Femur (tissue), 1 donor: ENCODE results near the gene TAAR6.
A peak's percentile ranks its signal among the peaks of the same experiment; 100 is the strongest.
"Not testable (repeated sequence)": the region's sequence is repeated elsewhere in the genome, so short reads cannot be mapped to it uniquely, and the experiment has no call there.

Experiments
- DNase-seq: peaks from one replicate; pipeline ENCODE4 v3.0.0-alpha.2; 2017

The TAAR6 gene

DNA sequence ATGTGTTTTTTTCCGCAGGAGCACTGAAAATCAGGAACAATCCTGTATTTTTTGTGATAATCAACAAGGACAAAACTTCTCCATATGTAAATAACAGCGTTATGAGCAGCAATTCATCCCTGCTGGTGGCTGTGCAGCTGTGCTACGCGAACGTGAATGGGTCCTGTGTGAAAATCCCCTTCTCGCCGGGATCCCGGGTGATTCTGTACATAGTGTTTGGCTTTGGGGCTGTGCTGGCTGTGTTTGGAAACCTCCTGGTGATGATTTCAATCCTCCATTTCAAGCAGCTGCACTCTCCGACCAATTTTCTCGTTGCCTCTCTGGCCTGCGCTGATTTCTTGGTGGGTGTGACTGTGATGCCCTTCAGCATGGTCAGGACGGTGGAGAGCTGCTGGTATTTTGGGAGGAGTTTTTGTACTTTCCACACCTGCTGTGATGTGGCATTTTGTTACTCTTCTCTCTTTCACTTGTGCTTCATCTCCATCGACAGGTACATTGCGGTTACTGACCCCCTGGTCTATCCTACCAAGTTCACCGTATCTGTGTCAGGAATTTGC is at the start of gene TAAR6:
Gene TAAR6 (plus strand): TSS at position 102 of the 557 bp plus-strand sequence. CDS start 0 bp downstream, at position 102.
- no peak for DNase-seq

GRCh38 chr6:132520953-132521352 is 49.2 kb upstream of the TAAR6 start:
- no peak for DNase-seq

- DNase-seq: no peak
Measured at GRCh38 chr6:132524646-132525045, 45.5 kb upstream of the TAAR6 start.

DNA sequence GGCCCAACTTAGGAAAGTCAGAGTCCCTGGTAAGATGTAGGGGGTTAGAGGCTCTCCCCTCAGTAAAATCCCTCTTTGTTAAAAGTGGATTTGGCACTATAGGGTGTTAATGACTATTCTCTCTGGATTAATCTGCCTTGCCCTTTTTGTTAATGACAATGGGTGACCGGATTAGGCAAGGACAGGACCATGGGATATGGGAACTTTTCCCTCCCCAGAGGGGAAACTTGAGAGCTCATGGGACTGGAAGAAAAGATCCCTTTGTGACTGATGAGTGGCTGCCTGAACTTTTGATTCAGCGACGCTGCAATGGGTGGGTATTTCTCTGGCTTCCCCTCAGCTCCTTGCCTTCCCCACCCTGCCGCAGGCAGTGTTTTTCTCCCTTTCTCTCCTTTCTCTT is 44.3 kb upstream of the TAAR6 start:
- no peak for DNase-seq

DNA sequence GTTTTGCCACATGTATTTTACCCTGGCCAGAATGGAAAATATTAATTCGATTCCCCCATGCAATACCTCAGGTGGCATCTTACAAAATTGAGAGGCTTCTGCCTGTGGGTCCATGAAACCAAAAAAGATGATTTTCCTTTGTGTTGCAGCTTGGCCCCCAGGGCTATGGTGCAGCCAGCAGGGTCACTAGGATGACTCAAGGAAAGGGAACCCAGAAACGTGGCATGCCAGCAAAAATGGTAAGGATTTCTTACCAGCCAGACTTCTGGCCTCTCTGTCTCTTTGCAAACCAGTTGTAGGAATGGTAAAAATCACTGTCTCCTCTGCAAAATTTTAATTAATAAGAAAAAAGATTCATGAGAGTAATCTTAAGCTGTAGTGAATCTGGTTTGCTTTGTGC is 43.7 kb upstream of the TAAR6 start:
- no peak for DNase-seq

GRCh38 chr6:132527791-132528190 is 42.3 kb upstream of the TAAR6 start:
- DNase-seq: no peak

DNA sequence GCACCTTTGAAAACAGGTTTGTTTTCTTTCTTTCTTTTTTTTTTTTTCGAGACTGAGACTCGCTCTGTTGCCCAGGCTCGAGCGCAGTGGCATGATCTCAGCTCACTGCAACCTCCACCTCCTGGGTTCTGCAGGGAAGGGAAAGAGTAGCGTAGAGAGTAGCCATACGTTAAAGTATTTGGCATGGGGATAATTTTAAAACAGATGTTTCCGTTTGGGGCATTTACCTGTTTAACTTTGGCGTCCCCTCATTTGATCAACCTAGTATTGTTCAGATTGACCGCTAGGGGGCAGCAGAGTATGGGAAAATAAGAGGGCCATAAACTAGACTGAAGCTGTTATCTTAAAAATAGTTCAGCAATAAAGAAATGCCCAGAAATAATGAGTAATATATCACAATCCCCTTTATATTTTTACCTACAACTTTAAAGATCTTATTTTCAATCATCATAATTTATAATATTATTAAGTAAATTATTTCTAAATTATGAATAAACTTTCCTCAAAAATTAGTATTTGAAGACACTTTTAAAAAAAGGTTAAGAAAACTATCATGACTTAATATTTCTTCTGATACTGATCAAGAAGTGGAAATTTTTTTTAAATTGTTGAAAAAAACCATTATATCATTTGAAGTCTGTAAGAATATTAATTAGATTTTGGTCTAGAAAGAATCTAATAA is 39.7 kb upstream of the TAAR6 start:
- DNase-seq: peak; percentile 56

DNA sequence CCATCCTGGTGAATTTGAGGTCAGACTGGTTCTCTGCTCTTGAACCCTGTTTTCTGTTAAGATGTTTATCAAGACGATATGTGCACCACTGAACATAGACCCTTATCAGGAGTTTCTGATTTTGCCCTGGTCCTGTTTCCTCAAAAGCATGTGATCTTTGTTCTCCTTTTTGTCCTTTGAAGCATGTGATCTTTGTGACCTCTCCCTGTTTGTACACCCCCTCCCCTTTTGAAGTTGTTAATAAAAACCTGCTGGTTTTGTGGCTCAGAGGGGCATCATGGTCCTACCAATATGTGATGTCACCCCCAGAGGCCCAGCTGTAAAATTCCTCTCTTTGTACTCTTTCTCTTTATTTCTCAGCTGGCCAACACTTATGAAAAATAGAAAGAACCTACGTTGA is 35.6 kb upstream of the TAAR6 start:
- not testable (repeated sequence) for DNase-seq

- no peak for DNase-seq
Measured at GRCh38 chr6:132537145-132537544, 33.0 kb upstream of the TAAR6 start.

DNA sequence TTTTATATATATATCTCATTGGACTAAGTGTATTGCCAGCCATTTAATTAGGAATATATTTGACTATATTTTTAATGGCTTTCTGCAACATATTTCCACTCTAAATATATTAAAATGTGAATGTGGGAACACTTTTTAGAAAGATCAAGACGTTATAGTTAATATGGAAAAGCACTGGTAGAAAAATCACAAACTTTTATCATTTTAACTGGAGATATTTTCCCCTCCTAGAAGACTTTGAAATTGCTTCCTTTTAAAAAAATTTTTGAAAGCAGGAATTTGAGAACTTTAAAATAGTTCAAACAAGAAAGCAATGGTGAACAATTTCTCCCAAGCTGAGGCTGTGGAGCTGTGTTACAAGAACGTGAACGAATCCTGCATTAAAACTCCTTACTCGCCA is 32.1 kb upstream of the TAAR6 start, which contains the start of gene TAAR9:
Gene TAAR9 (plus strand): TSS at position 301 of the 400 bp plus-strand sequence. CDS start 13 bp downstream, at position 314.
- DNase-seq: no peak

DNA sequence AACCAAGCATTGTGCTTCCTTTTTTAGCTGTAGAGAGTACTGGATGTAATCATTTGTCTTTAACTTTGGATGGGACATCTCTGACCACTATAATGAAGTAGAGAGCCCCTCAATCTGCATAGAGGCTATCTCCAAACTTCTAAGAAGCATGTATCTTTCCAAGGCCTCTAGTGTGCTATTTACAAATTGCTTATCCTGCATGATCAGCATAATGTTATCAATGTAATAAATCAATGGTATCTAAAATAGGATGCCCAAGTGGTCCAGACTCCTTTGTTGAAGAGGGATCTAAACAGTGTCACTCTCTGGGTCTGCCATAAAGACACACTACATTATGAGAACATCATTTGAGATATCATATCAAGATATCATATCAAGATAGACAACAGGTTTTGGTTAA is 25.3 kb upstream of the TAAR6 start:
- DNase-seq: no peak

GRCh38 chr6:132548746-132549463 is 21.2 kb upstream of the TAAR6 start:
- DNase-seq: no peak

- no peak for DNase-seq
Measured at GRCh38 chr6:132551214-132551613, 18.9 kb upstream of the TAAR6 start.

- no peak for DNase-seq
Measured at GRCh38 chr6:132552372-132552771, 17.8 kb upstream of the TAAR6 start, which contains the start of gene TAAR8. TAAR8 (plus strand) TSS chr6:132552672; CDS start chr6:132552693, 21 bp downstream.

- not testable (repeated sequence) for DNase-seq
Measured at GRCh38 chr6:132560087-132560486, 10.0 kb upstream of the TAAR6 start.

DNA sequence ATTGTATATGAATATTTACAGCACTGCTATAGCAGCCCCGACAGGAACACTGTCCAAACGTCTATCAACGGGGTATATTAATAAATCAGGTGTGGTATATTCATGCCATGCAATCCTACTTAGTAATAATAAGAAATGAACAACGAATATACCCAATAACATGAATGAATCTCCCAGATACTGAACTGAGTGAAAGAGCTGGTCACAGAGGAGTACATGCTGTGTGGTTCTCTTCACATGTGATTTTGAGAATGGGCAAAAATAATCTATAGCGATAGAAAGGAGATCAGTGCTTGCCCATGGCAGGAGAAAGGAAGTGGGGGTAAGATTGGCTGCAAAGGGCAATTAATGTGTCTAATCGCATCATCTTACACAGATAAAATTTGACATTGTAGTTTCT is 3.7 kb upstream of the TAAR6 start:
- no peak for DNase-seq

DNA sequence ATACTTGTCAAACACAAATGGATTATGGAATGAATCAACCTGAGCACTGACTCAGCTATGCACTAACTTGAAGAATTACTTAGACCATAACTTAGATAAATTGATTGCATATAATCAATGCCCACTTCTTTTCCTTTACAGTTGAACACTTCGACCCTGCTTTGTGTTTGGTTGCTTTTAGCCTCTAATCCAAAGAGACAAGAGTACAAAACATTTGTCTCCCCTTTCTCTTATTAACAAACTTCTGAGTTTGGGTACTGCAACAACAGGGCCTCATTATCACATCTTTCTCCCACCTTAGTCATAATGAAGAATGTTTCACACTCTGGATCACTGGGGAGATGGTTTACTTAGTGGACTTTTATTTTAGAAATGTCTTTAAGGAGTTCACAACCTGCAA is 2.6 kb upstream of the TAAR6 start:
- DNase-seq: no peak

- DNase-seq: no peak
Measured at GRCh38 chr6:132568611-132569010, 1.5 kb upstream of the TAAR6 start.

GRCh38 chr6:132569170-132569569 is 952 bp upstream of the TAAR6 start:
- DNase-seq: no peak

- no peak for DNase-seq
Measured at GRCh38 chr6:132571774-132572173, 1.7 kb downstream of the TAAR6 start.

DNA sequence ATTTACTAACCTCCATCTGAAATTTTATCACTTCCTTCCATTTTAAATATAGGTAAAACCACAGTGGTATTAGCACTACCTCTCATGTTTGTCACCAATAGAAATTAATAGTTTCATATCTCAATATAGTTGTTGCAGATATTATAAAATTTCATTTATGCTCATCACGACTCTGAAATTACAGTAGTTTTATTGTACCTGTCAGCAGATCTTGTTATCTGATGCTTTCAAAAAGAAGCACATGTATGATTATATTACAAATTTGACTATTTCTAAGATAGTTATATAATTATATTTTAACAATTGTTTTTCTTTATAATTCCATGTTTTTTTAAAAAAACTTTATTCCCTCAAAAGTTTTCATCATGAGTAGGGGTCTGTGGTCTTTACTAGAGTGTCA is 14.6 kb downstream of the TAAR6 start:
- DNase-seq: no peak

GRCh38 chr6:132587424-132587823 is 17.3 kb downstream of the TAAR6 start:
- DNase-seq: no peak

DNA sequence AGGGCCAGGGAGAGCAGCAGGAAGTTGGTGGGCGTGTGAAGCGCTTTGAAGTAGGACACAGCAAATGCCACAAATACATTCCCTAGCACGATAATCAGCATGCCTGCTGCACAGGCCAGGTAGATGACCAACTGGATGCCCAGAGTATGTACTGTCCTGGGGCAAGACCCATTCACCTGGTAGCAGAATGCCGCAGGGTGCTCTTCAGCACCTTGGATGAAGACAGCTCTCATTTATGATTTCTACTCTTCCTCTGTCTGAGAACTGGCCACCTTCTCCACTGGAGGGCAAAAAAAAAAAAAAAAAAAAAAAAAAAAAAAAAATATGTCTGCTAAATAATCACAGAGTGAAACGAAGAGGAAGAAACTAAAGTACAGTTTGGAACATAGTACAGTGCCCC is 19.3 kb downstream of the TAAR6 start, which contains the start of gene TAAR5:
Gene TAAR5 (minus strand): TSS at position 288 of the 400 bp plus-strand sequence. CDS start 55 bp downstream, at position 233.
- no peak for DNase-seq

- DNase-seq: no peak
Measured at GRCh38 chr6:132590362-132590761, 20.2 kb downstream of the TAAR6 start.
